GM12872 (cell line): ENCODE results near the gene RNF152.

Experiments used
- CTCF ChIP-seq: IDR thresholded peaks from 3 replicates; pipeline ENCODE4 v1.5.1; 2011; ENCODE audit warnings: low read depth, mild to moderate bottlenecking, low read length, moderate library complexity; ENCODE audit not compliant: insufficient read depth

RNF152 gene

GRCh38 chr18:61817086-61817485 lies 75.7 kb downstream of the RNF152 start:
- TF ChIP-seq CTCF = no peak

GRCh38 chr18:61815885-61816470 lies 76.8 kb downstream of the RNF152 start:
- TF ChIP-seq CTCF = no peak

- TF ChIP-seq CTCF = no peak
Measured at GRCh38 chr18:61808286-61808685, 84.5 kb downstream of the RNF152 start.

GRCh38 chr18:61803393-61803792 lies 89.4 kb downstream of the RNF152 start:
- TF ChIP-seq CTCF = no peak

GRCh38 chr18:61797696-61798590 lies 94.9 kb downstream of the RNF152 start:
- no peak for TF ChIP-seq CTCF

- TF ChIP-seq CTCF = no peak
Measured at GRCh38 chr18:61791031-61791430, 101.8 kb downstream of the RNF152 start.

GRCh38 chr18:61785588-61785987 lies 107.2 kb downstream of the RNF152 start:
- TF ChIP-seq CTCF = no peak
